Ovary (tissue), 3 donors: Measurements from ENCODE around the gene NAA80.

Source experiments
- CTCF ChIP-seq, 3 donors: fragments of 450-650 bp in 2 of 3; fragments of 200-600 bp in 1 of 3; IDR thresholded peaks; one replicate each; pipeline versions ENCODE4 v1.5.1 to v1.8.0; 2016 to 2022; ENCODE audit warnings: antibody characterized with exemption in 3 of 3, mild to moderate bottlenecking in 1 of 3
- EP300 ChIP-seq: sonication (generic); formaldehyde crosslinking; IDR thresholded peaks from one replicate; pipeline ENCODE4 v1.6.1; 2017; ENCODE audit warnings: antibody characterized with exemption
- POLR2A ChIP-seq: fragments of 450-650 bp; IDR thresholded peaks from one replicate; pipeline ENCODE4 v1.6.1; 2017; ENCODE audit warnings: antibody characterized with exemption, mild to moderate bottlenecking, moderate library complexity
- donor health status: DM: no; HTN: no; CAD: no.

- TF ChIP-seq POLR2A, result no peak
- no peak for TF ChIP-seq CTCF (IDR thresholded peaks at IDR 0.05)
- no peak for TF ChIP-seq EP300
Observed at GRCh38 chr3:50264964-50265485, 34.2 kb downstream of the NAA80 start.
